PFSK-1 (cell line): ENCODE results near the gene PFDN5.

Experiments used
- FOXP2 ChIP-seq: optimal IDR thresholded peaks from 2 replicates; pipeline ENCODE3; 2011; ENCODE audit warnings: borderline replicate concordance, control low read depth, inconsistent platforms; ENCODE audit not compliant: insufficient read depth; ENCODE audit errors: extremely low read length, extremely low read depth
- POLR2AphosphoS5 ChIP-seq: IDR thresholded peaks from 2 replicates; pipeline ENCODE4 v1.6.1; 2012; ENCODE audit warnings: low read depth, mild to moderate bottlenecking, control low read depth, low read length, moderate library complexity
- REST ChIP-seq, 2 experiments: IDR thresholded peaks; 2 replicates each; pipeline versions ENCODE4 v1.6.1 to v1.8.0; 2011 to 2012; ENCODE audit warnings: low read depth in 2 of 2, low read length in 2 of 2, control low read depth in 1 of 2, inconsistent platforms in 1 of 2, mild to moderate bottlenecking in 1 of 2, moderate library complexity in 1 of 2; ENCODE audit not compliant: insufficient read depth in 1 of 2
- SIN3A ChIP-seq: IDR thresholded peaks from 2 replicates; pipeline ENCODE4 v1.6.1; 2012; ENCODE audit warnings: mild to moderate bottlenecking, low read length, moderate library complexity, borderline replicate concordance; ENCODE audit not compliant: insufficient read depth
- TAF1 ChIP-seq: IDR thresholded peaks from 2 replicates; pipeline ENCODE4 v1.6.1; 2012; ENCODE audit warnings: low read length, control low read depth, borderline replicate concordance; ENCODE audit not compliant: insufficient read depth

The PFDN5 gene

DNA sequence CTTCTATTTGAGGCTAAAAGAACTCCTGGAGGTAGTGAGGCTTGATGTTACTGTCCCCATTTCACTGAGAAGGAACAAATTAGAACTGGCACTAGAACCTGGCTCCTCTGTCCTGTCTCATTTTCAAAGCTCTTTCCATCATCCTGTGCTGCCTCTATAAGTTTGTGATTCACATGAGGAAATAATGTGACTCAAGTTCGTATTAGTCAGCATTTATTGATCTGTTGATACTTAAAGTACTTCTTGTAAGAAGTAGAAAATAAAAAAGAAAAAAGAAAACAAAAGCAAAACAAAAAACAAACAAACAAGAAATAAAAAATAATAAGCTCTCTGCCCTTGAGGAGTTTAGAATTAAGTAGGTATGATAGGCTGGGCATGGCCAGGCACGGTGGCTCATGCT, 29.6 kb upstream of the PFDN5 start:
- no peak for TF ChIP-seq POLR2AphosphoS5
- no peak for TF ChIP-seq TAF1
- TF ChIP-seq REST (IDR thresholded peaks at IDR 0.05; ENCODE audit: insufficient read depth in 1 of 2, low read depth in 2 of 2, low read length in 2 of 2): no peak
- TF ChIP-seq FOXP2: no peak
- TF ChIP-seq SIN3A: no peak

DNA sequence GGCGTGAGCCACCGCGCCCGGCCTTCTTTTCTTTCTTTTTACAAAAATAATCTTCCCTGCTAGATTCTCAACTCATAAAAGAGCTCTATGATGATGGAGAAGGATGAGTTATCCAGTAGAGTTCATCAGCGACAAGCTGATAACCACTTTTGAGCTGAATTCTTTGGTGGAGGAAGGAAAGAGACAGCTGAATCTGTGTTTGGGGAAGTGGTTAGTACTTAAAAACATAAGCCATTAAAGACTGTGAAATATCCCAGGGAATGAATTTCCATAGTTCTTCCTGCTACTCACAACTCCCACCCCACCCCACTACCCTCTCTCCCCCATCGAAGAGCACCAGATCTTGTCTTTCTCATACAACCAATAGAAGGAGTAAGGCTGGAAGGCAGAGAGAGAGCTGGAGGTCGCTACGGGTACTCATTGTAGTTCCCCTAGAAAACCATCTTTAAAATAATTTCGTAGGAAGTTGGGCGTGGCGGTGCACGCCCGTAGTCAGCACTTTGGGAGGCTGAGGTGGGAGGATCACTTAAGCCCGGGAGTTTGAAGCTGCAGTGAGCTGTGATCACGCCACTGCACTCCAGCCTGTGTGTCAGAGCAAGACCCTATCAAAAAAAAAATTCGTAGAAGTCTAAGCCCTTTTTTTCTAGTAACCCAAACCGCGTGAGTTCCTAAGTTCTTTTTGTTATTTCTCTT, 27.9 kb upstream of the PFDN5 start:
- no peak for TF ChIP-seq TAF1
- TF ChIP-seq REST (IDR thresholded peaks at IDR 0.05; ENCODE audit: insufficient read depth in 1 of 2, low read depth in 2 of 2, low read length in 2 of 2): no peak
- no peak for TF ChIP-seq FOXP2
- TF ChIP-seq SIN3A: no peak
- no peak for TF ChIP-seq POLR2AphosphoS5

- TF ChIP-seq REST (IDR thresholded peaks at IDR 0.05; ENCODE audit: insufficient read depth in 1 of 2, low read depth in 2 of 2, low read length in 2 of 2) (no peak), FOXP2 (peak; percentile 21), POLR2AphosphoS5 (peak; percentile 68), TAF1 (peak; percentile 73; the same call in 1 of the 2 replicates), SIN3A (peak; percentile 60; the same call in 1 of the 2 replicates)
Measured at GRCh38 chr12:53267999-53268629, 27.2 kb upstream of the PFDN5 start, which contains the start of gene ESPL1. Gene ESPL1, plus strand, starts transcription at chr12:53268299. Its CDS starts 468 bp downstream, at chr12:53268767.

GRCh38 chr12:53268630-53269562, 26.4 kb upstream of the PFDN5 start:
- TF ChIP-seq POLR2AphosphoS5 (no peak), SIN3A (no peak), REST (IDR thresholded peaks at IDR 0.05; ENCODE audit: insufficient read depth in 1 of 2, low read depth in 2 of 2, low read length in 2 of 2) (no peak), TAF1 (no peak), FOXP2 (no peak)
